IMR-90 (cell line): Measurements from ENCODE around the gene JAK1.

ENCODE experiments used
- BHLHE40 ChIP-seq: fragments of 150-350 bp; IDR thresholded peaks from 2 replicates; pipeline ENCODE4 v1.6.1; 2016; ENCODE audit warnings: mild to moderate bottlenecking, low read depth, low read length
- CEBPB ChIP-seq: IDR thresholded peaks from 2 replicates; pipeline ENCODE4 v1.6.1; 2012; ENCODE audit warnings: low read depth, low read length, improper control_type of control experiment
- CTCF ChIP-seq: conservative IDR thresholded peaks from 2 replicates; pipeline ENCODE4 v1.5.1; 2012; ENCODE audit warnings: mild to moderate bottlenecking, low read depth, low read length, improper control_type of control experiment
- ELK1 ChIP-seq: fragments of 150-350 bp; IDR thresholded peaks from 2 replicates; pipeline ENCODE4 v1.6.1; 2016; ENCODE audit warnings: low read depth, mild to moderate bottlenecking, low read length, moderate library complexity, borderline replicate concordance
- FOS ChIP-seq: fragments of 150-350 bp; IDR thresholded peaks from 2 replicates; pipeline ENCODE4 v1.6.1; 2016; ENCODE audit warnings: low read depth, low read length
- MXI1 ChIP-seq: IDR thresholded peaks from 2 replicates; pipeline ENCODE4 v1.6.1; 2012; ENCODE audit warnings: low read depth, mild to moderate bottlenecking, low read length, moderate library complexity, borderline replicate concordance
- POLR2A ChIP-seq: IDR thresholded peaks from 2 replicates; pipeline ENCODE4 v1.6.1; 2012; ENCODE audit warnings: mild to moderate bottlenecking, low read depth, low read length
- RAD21 ChIP-seq: IDR thresholded peaks from 2 replicates; pipeline ENCODE4 v1.6.1; 2012; ENCODE audit warnings: low read length, improper control_type of control experiment
- RCOR1 ChIP-seq: IDR thresholded peaks from 2 replicates; pipeline ENCODE4 v1.6.1; 2012; ENCODE audit warnings: mild to moderate bottlenecking, low read length, improper control_type of control experiment; ENCODE audit not compliant: insufficient replicate concordance
- RFX5 ChIP-seq: IDR thresholded peaks from 2 replicates; pipeline ENCODE4 v1.8.0; 2012; ENCODE audit warnings: low read depth, mild to moderate bottlenecking, low read length, moderate library complexity
- SMC3 ChIP-seq: fragments of 150-350 bp; IDR thresholded peaks from 2 replicates; pipeline ENCODE4 v1.6.1; 2016; ENCODE audit warnings: low read depth, mild to moderate bottlenecking, antibody characterized with exemption, low read length, moderate library complexity
- USF2 ChIP-seq: fragments of 150-350 bp; IDR thresholded peaks from 2 replicates; pipeline ENCODE4 v1.6.1; 2017; ENCODE audit warnings: mild to moderate bottlenecking, antibody characterized with exemption, low read length, low read depth

- TF ChIP-seq CTCF, result no peak
- TF ChIP-seq POLR2A, result no peak
- TF ChIP-seq RAD21, result no peak
- TF ChIP-seq BHLHE40, result no peak
- TF ChIP-seq SMC3, result no peak
- no peak for TF ChIP-seq FOS
- no peak for TF ChIP-seq RFX5
- TF ChIP-seq CEBPB, result peak; percentile 69
- TF ChIP-seq MXI1, result no peak
- TF ChIP-seq RCOR1, result no peak
- no peak for TF ChIP-seq USF2
- no peak for TF ChIP-seq ELK1
Measured at GRCh38 chr1:64867266-64867665, 99.1 kb downstream of the JAK1 start.
